WTC11 (cell line): Measurements from ENCODE around the gene BPIFA3. TPM values are rescaled to one million over a fixed set of nuclear protein-coding genes. Genes with fewer than 3 reads are reported as not detected.

Experiments
- ATAC-seq: fragments of 200-7000 bp; cut with Tn5 transposase; 2 replicates; pipeline ENCODE4 v1.10.0; 2021; ENCODE audit warnings: mild to moderate bottlenecking, moderate library complexity
- CTCF ChIA-PET: fragments of 300-600 bp; sonication (Branson Sonifier 250); formaldehyde crosslinking; loops from one replicate; lab custom pipeline; 2021; ENCODE audit warnings: antibody characterized with exemption; lab: Charles Lee
- POLR2A ChIA-PET: fragments of 350-600 bp; sonication (Branson Sonifier 250); formaldehyde crosslinking; loops from one replicate; lab custom pipeline; 2021; ENCODE audit warnings: antibody characterized with exemption; lab: Charles Lee
- DNase-seq: peaks from one replicate; pipeline ENCODE4 v3.0.0; 2021; ENCODE audit warnings: low spot score
- H3K27ac Mint-ChIP-seq: 2 replicates; pipeline ENCODE4 v1.8.0; 2021; ENCODE audit warnings: mixed read lengths
- H3K27me3 Mint-ChIP-seq: 2 replicates; pipeline ENCODE4 v1.8.0; 2021; ENCODE audit warnings: low read depth, mild to moderate bottlenecking, moderate library complexity, mixed read lengths
- H3K36me3 Mint-ChIP-seq: 2 replicates; pipeline ENCODE4 v1.8.0; 2021; ENCODE audit warnings: mixed read lengths
- H3K4me1 Mint-ChIP-seq: 2 replicates; pipeline ENCODE4 v1.8.0; 2022; ENCODE audit warnings: mixed read lengths
- H3K4me3 Mint-ChIP-seq: 2 replicates; pipeline ENCODE4 v1.8.0; 2021; ENCODE audit warnings: mild to moderate bottlenecking, moderate library complexity, mixed read lengths
- H3K9me3 Mint-ChIP-seq: 2 replicates; pipeline ENCODE4 v1.8.0; 2021; ENCODE audit warnings: mixed read lengths
- CREM ChIP-seq: sonication (generic); formaldehyde crosslinking; IDR thresholded peaks from 2 replicates; pipeline ENCODE4 v1.8.1; 2022; ENCODE audit warnings: mild to moderate bottlenecking, missing genetic modification reagents, moderate library complexity
- ETV6 ChIP-seq: sonication (generic); formaldehyde crosslinking; IDR thresholded peaks from 2 replicates; pipeline ENCODE4 v1.8.1; 2022; ENCODE audit warnings: mild to moderate bottlenecking, missing genetic modification reagents
- GTF2I ChIP-seq: fragments of 250-450 bp; sonication (Bioruptor Pico); conservative IDR thresholded peaks from 2 replicates; pipeline ENCODE4 v1.4.0; 2021; ENCODE audit warnings: mild to moderate bottlenecking
- JAZF1 ChIP-seq: fragments of 250-450 bp; sonication (Bioruptor Pico); IDR thresholded peaks from 2 replicates; pipeline ENCODE4 v1.9.0; 2021; ENCODE audit warnings: moderate library complexity, mild to moderate bottlenecking, inconsistent platforms
- MYBL2 ChIP-seq: sonication (generic); formaldehyde crosslinking; IDR thresholded peaks from 2 replicates; pipeline ENCODE4 v1.8.1; 2023; ENCODE audit warnings: mild to moderate bottlenecking, moderate library complexity, missing genetic modification reagents
- NFATC4 ChIP-seq: fragments of 250-450 bp; sonication (Bioruptor Pico); IDR thresholded peaks from 2 replicates; pipeline ENCODE4 v1.9.0; 2021; ENCODE audit warnings: mild to moderate bottlenecking
- NFE2L1 ChIP-seq: sonication (generic); formaldehyde crosslinking; IDR thresholded peaks from 2 replicates; pipeline ENCODE4 v1.8.1; 2023; ENCODE audit warnings: missing genetic modification reagents
- NR2C2 ChIP-seq: sonication (generic); formaldehyde crosslinking; IDR thresholded peaks from 2 replicates; pipeline ENCODE4 v1.8.0; 2022; ENCODE audit warnings: mild to moderate bottlenecking, missing genetic modification reagents
- RORB ChIP-seq: fragments of 250-450 bp; sonication (Bioruptor Pico); IDR thresholded peaks from 2 replicates; pipeline ENCODE4 v1.9.0; 2021; ENCODE audit warnings: mild to moderate bottlenecking
- SMAD3 ChIP-seq: sonication (generic); formaldehyde crosslinking; IDR thresholded peaks from 2 replicates; pipeline ENCODE4 v1.8.0; 2022; ENCODE audit warnings: missing genetic modification reagents, mild to moderate bottlenecking, borderline replicate concordance
- TCF7 ChIP-seq: sonication (generic); formaldehyde crosslinking; IDR thresholded peaks from 2 replicates; pipeline ENCODE4 v1.8.0; 2022; ENCODE audit warnings: mild to moderate bottlenecking, low read depth, missing genetic modification reagents, moderate library complexity
- ZNF219 ChIP-seq: sonication (generic); formaldehyde crosslinking; IDR thresholded peaks from 2 replicates; pipeline ENCODE4 v1.8.0; 2023; ENCODE audit warnings: missing genetic modification reagents, mild to moderate bottlenecking, borderline replicate concordance
- ZNF232 ChIP-seq: sonication (generic); formaldehyde crosslinking; IDR thresholded peaks from 2 replicates; pipeline ENCODE4 v1.8.0; 2022; ENCODE audit warnings: mild to moderate bottlenecking, missing genetic modification reagents
- ZNF263 ChIP-seq: sonication (generic); formaldehyde crosslinking; IDR thresholded peaks from 2 replicates; pipeline ENCODE4 v1.8.1; 2022; ENCODE audit warnings: low read depth, mild to moderate bottlenecking, moderate library complexity, missing genetic modification reagents
- total RNA-seq: library from RNA; stranded (reverse); gene quantifications from 3 replicates; pipeline ENCODE4 v1.2.3, GENCODE V29; 2021
- TF ChIP-seq, protein P1 (sequence below): sonication (generic); formaldehyde crosslinking; IDR thresholded peaks from 2 replicates; pipeline ENCODE4 v1.8.0; 2022; ENCODE audit warnings: mild to moderate bottlenecking, missing genetic modification reagents
- TF ChIP-seq, protein P2 (sequence below): sonication (generic); formaldehyde crosslinking; IDR thresholded peaks from 2 replicates; pipeline ENCODE4 v1.8.1; 2022; ENCODE audit warnings: low read depth, mild to moderate bottlenecking, moderate library complexity, missing genetic modification reagents, borderline replicate concordance
- TF ChIP-seq, protein P3 (sequence below): fragments of 250-450 bp; sonication (Bioruptor Pico); IDR thresholded peaks from 2 replicates; pipeline ENCODE4 v1.9.0; 2021; ENCODE audit warnings: mild to moderate bottlenecking
- TF ChIP-seq, protein P4 (sequence below): sonication (generic); formaldehyde crosslinking; IDR thresholded peaks from 2 replicates; pipeline ENCODE4 v1.8.1; 2022; ENCODE audit warnings: low read depth, missing genetic modification reagents, borderline replicate concordance
- TF ChIP-seq, protein P5 (sequence below): fragments of 250-450 bp; sonication (Bioruptor Pico); IDR thresholded peaks from 2 replicates; pipeline ENCODE4 v1.9.0; 2021; ENCODE audit warnings: mild to moderate bottlenecking, borderline replicate concordance
- TF ChIP-seq, protein P6 (sequence below): sonication (generic); formaldehyde crosslinking; IDR thresholded peaks from 2 replicates; pipeline ENCODE4 v1.8.0; 2023; ENCODE audit warnings: missing genetic modification reagents
- TF ChIP-seq, protein P7 (sequence below): sonication (generic); formaldehyde crosslinking; IDR thresholded peaks from 2 replicates; pipeline ENCODE4 v1.8.1; 2022; ENCODE audit warnings: mild to moderate bottlenecking, missing genetic modification reagents, moderate library complexity, borderline replicate concordance
- TF ChIP-seq, protein P8 (sequence below): sonication (generic); formaldehyde crosslinking; IDR thresholded peaks from 2 replicates; pipeline ENCODE4 v1.8.1; 2023; ENCODE audit warnings: mild to moderate bottlenecking, missing genetic modification reagents
- TF ChIP-seq, protein P9 (sequence below): sonication (generic); formaldehyde crosslinking; IDR thresholded peaks from 2 replicates; pipeline ENCODE4 v1.8.1; 2023; ENCODE audit warnings: mild to moderate bottlenecking, moderate library complexity, missing genetic modification reagents

Gene BPIFA3
- total RNA-seq, 1 experiment from 2014 or later, result not detected

DNA sequence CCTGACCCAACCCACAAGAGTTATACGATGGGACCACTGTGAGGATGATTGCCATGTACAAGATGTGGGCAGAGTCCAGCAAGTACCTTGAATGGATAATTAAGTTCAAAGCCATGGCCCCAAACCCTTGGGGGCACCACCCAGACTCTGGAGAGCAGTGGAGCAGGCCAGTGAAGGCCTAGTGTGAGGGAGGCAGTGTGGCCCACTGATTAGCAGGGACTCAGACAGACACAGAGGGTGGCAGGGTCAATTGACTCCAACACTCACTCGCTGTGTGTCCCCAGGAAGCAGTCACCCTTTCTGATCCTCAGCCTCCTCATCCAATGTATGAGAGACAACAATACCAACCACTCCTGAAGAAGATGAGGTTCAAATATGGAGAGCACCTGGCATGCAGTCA lies 16.9 kb downstream of the BPIFA3 start:
- H3K27me3 Mint-ChIP-seq, result peaks cover 3% of the 10 kb centered on the region
- H3K9me3 Mint-ChIP-seq, result no peaks in the 10 kb centered on the region

DNA sequence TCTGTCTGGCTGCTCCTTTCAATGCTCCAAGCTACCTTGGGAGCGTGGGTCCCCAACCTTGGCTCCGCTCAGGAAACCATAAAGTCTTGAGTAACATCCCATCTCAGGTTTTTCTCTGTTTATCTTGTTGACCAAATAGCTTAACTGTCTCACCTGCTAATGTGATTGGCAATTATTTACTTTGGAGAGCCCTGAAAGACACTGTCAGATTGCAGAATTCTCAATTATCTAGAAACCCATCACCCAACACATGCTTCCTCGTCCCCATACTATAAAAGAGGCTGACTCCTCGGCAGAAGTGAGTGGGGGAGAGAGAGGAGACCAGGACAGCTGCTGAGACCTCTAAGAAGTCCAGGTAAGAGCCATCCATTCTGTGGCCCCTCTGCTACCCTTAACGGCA lies 18.5 kb downstream of the BPIFA3 start, which contains the start of gene BPIFA1:
BPIFA1 (plus strand) TSS at position 301 of the 400 bp plus-strand sequence. CDS start 1,716 bp downstream, outside the sequence.
- H3K36me3 Mint-ChIP-seq, result no peaks in the 10 kb centered on the region
- TF ChIP-seq, protein P1, sequence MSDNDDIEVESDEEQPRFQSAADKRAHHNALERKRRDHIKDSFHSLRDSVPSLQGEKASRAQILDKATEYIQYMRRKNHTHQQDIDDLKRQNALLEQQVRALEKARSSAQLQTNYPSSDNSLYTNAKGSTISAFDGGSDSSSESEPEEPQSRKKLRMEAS (CRISPR knock-in tag), result no peak
- TF ChIP-seq, protein P2, sequence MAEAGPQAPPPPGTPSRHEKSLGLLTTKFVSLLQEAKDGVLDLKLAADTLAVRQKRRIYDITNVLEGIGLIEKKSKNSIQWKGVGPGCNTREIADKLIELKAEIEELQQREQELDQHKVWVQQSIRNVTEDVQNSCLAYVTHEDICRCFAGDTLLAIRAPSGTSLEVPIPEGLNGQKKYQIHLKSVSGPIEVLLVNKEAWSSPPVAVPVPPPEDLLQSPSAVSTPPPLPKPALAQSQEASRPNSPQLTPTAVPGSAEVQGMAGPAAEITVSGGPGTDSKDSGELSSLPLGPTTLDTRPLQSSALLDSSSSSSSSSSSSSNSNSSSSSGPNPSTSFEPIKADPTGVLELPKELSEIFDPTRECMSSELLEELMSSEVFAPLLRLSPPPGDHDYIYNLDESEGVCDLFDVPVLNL, result no peak
- TF ChIP-seq, protein P3, sequence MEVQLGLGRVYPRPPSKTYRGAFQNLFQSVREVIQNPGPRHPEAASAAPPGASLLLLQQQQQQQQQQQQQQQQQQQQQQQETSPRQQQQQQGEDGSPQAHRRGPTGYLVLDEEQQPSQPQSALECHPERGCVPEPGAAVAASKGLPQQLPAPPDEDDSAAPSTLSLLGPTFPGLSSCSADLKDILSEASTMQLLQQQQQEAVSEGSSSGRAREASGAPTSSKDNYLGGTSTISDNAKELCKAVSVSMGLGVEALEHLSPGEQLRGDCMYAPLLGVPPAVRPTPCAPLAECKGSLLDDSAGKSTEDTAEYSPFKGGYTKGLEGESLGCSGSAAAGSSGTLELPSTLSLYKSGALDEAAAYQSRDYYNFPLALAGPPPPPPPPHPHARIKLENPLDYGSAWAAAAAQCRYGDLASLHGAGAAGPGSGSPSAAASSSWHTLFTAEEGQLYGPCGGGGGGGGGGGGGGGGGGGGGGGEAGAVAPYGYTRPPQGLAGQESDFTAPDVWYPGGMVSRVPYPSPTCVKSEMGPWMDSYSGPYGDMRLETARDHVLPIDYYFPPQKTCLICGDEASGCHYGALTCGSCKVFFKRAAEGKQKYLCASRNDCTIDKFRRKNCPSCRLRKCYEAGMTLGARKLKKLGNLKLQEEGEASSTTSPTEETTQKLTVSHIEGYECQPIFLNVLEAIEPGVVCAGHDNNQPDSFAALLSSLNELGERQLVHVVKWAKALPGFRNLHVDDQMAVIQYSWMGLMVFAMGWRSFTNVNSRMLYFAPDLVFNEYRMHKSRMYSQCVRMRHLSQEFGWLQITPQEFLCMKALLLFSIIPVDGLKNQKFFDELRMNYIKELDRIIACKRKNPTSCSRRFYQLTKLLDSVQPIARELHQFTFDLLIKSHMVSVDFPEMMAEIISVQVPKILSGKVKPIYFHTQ (CRISPR knock-in tag), result no peak
- TF ChIP-seq TCF7 (CRISPR knock-in tag), result no peak
- no peak for TF ChIP-seq NFATC4 (CRISPR knock-in tag)
- TF ChIP-seq, protein P4, sequence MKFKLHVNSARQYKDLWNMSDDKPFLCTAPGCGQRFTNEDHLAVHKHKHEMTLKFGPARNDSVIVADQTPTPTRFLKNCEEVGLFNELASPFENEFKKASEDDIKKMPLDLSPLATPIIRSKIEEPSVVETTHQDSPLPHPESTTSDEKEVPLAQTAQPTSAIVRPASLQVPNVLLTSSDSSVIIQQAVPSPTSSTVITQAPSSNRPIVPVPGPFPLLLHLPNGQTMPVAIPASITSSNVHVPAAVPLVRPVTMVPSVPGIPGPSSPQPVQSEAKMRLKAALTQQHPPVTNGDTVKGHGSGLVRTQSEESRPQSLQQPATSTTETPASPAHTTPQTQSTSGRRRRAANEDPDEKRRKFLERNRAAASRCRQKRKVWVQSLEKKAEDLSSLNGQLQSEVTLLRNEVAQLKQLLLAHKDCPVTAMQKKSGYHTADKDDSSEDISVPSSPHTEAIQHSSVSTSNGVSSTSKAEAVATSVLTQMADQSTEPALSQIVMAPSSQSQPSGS (CRISPR knock-in tag), result no peak
- no peak for TF ChIP-seq NFE2L1 (CRISPR knock-in tag)
- TF ChIP-seq RORB (CRISPR knock-in tag), result no peak
- TF ChIP-seq JAZF1 (CRISPR knock-in tag), result no peak
- TF ChIP-seq, protein P5, sequence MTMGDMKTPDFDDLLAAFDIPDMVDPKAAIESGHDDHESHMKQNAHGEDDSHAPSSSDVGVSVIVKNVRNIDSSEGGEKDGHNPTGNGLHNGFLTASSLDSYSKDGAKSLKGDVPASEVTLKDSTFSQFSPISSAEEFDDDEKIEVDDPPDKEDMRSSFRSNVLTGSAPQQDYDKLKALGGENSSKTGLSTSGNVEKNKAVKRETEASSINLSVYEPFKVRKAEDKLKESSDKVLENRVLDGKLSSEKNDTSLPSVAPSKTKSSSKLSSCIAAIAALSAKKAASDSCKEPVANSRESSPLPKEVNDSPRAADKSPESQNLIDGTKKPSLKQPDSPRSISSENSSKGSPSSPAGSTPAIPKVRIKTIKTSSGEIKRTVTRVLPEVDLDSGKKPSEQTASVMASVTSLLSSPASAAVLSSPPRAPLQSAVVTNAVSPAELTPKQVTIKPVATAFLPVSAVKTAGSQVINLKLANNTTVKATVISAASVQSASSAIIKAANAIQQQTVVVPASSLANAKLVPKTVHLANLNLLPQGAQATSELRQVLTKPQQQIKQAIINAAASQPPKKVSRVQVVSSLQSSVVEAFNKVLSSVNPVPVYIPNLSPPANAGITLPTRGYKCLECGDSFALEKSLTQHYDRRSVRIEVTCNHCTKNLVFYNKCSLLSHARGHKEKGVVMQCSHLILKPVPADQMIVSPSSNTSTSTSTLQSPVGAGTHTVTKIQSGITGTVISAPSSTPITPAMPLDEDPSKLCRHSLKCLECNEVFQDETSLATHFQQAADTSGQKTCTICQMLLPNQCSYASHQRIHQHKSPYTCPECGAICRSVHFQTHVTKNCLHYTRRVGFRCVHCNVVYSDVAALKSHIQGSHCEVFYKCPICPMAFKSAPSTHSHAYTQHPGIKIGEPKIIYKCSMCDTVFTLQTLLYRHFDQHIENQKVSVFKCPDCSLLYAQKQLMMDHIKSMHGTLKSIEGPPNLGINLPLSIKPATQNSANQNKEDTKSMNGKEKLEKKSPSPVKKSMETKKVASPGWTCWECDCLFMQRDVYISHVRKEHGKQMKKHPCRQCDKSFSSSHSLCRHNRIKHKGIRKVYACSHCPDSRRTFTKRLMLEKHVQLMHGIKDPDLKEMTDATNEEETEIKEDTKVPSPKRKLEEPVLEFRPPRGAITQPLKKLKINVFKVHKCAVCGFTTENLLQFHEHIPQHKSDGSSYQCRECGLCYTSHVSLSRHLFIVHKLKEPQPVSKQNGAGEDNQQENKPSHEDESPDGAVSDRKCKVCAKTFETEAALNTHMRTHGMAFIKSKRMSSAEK (CRISPR knock-in tag), result no peak
- TF ChIP-seq CREM, result no peak

More for the DNA sequence above, 16.9 kb downstream of the BPIFA3 start:
- no peak overlapping the region for H3K4me3 Mint-ChIP-seq
- ChIA-PET CTCF (no interaction called here), POLR2A (no interaction called here)
- ATAC-seq (no peak), DNase-seq (no peak)
- H3K27ac Mint-ChIP-seq, result no peak overlapping the region
- H3K4me1 Mint-ChIP-seq, result peaks cover 3% of the 10 kb centered on the region; the same call in 1 of the 2 replicates
- no peak for TF ChIP-seq ZNF232 (CRISPR knock-in tag)
- no peak for TF ChIP-seq ETV6 (CRISPR knock-in tag)
- no peak for TF ChIP-seq ZNF263
- no peak for TF ChIP-seq TCF7 (CRISPR knock-in tag)
- TF ChIP-seq, protein P6, sequence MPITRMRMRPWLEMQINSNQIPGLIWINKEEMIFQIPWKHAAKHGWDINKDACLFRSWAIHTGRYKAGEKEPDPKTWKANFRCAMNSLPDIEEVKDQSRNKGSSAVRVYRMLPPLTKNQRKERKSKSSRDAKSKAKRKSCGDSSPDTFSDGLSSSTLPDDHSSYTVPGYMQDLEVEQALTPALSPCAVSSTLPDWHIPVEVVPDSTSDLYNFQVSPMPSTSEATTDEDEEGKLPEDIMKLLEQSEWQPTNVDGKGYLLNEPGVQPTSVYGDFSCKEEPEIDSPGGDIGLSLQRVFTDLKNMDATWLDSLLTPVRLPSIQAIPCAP (CRISPR knock-in tag), result no peak
- no peak for TF ChIP-seq GTF2I
- no peak for TF ChIP-seq NR2C2 (CRISPR knock-in tag)
- TF ChIP-seq, protein P7, sequence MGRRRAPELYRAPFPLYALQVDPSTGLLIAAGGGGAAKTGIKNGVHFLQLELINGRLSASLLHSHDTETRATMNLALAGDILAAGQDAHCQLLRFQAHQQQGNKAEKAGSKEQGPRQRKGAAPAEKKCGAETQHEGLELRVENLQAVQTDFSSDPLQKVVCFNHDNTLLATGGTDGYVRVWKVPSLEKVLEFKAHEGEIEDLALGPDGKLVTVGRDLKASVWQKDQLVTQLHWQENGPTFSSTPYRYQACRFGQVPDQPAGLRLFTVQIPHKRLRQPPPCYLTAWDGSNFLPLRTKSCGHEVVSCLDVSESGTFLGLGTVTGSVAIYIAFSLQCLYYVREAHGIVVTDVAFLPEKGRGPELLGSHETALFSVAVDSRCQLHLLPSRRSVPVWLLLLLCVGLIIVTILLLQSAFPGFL (CRISPR knock-in tag), result no peak
- TF ChIP-seq SMAD3 (CRISPR knock-in tag), result no peak
- no peak for TF ChIP-seq ZNF219 (CRISPR knock-in tag)
- no peak for TF ChIP-seq MYBL2 (CRISPR knock-in tag)
- TF ChIP-seq, protein P8, sequence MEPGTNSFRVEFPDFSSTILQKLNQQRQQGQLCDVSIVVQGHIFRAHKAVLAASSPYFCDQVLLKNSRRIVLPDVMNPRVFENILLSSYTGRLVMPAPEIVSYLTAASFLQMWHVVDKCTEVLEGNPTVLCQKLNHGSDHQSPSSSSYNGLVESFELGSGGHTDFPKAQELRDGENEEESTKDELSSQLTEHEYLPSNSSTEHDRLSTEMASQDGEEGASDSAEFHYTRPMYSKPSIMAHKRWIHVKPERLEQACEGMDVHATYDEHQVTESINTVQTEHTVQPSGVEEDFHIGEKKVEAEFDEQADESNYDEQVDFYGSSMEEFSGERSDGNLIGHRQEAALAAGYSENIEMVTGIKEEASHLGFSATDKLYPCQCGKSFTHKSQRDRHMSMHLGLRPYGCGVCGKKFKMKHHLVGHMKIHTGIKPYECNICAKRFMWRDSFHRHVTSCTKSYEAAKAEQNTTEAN, result no peak
- TF ChIP-seq, protein P9, sequence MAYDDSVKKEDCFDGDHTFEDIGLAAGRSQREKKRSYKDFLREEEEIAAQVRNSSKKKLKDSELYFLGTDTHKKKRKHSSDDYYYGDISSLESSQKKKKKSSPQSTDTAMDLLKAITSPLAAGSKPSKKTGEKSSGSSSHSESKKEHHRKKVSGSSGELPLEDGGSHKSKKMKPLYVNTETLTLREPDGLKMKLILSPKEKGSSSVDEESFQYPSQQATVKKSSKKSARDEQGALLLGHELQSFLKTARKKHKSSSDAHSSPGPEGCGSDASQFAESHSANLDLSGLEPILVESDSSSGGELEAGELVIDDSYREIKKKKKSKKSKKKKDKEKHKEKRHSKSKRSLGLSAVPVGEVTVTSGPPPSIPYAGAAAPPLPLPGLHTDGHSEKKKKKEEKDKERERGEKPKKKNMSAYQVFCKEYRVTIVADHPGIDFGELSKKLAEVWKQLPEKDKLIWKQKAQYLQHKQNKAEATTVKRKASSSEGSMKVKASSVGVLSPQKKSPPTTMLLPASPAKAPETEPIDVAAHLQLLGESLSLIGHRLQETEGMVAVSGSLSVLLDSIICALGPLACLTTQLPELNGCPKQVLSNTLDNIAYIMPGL (CRISPR knock-in tag), result no peak
- no peaks in the 10 kb centered on the region for H3K36me3 Mint-ChIP-seq

More for the DNA sequence above, 18.5 kb downstream of the BPIFA3 start, which contains the start of gene BPIFA1:
- CTCF ChIA-PET, result interaction anchor here (0.7 kb wide), 1 partner anchor 56 kb away, joined by 3 read pairs; no protein-coding TSS in a partner anchor
- H3K27ac Mint-ChIP-seq, result no peak within 1 kb of the TSS
- peaks cover 3% of the 10 kb centered on the region for H3K27me3 Mint-ChIP-seq
- DNase-seq (no peak), ATAC-seq (no peak)
- H3K9me3 Mint-ChIP-seq, result no peaks in the 10 kb centered on the region
- H3K4me3 Mint-ChIP-seq, result no peak within 1 kb of the TSS
- peaks cover 3% of the 10 kb centered on the region; the same call in 1 of the 2 replicates for H3K4me1 Mint-ChIP-seq
- POLR2A ChIA-PET, result no interaction called here
